Measurements from ENCODE around the gene RALBP1.
"Not testable (repeated sequence)": the region's sequence is repeated elsewhere in the genome, so short reads cannot be mapped to it uniquely, and the experiment has no call there.

Gene RALBP1

GRCh38 chr18:9474983-9475642 is at the start of gene RALBP1:
Gene RALBP1 (plus strand): TSS chr18:9475513. CDS start chr18:9513046, 37,533 bp downstream.
- DNase-seq (ENCODE audit: low spot score): peak; percentile 100

GRCh38 chr18:9426753-9427152 is 48.6 kb upstream of the RALBP1 start:
- DNase-seq (ENCODE audit: low spot score): no peak

DNA sequence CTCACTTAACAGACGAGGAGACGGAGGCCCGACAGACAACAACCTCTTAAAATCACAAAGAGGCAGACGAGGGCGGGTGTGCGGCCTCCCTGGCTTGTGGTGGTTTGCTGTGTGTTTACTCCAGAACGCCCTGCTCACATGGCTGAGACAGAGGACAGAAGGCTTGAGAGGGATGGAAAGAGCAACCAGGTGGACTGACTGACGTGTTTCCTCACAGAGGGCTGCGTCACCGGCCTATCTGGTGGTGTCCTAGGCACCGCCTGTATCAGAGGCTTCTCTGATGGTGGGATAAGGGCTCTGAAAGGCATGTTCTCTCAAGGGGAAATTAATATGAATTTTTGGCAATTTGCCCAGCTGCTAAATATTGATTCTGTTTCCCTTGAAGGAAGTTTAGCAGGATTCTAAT is 47.0 kb upstream of the RALBP1 start:
- no peak for DNase-seq (ENCODE audit: low spot score)

DNA sequence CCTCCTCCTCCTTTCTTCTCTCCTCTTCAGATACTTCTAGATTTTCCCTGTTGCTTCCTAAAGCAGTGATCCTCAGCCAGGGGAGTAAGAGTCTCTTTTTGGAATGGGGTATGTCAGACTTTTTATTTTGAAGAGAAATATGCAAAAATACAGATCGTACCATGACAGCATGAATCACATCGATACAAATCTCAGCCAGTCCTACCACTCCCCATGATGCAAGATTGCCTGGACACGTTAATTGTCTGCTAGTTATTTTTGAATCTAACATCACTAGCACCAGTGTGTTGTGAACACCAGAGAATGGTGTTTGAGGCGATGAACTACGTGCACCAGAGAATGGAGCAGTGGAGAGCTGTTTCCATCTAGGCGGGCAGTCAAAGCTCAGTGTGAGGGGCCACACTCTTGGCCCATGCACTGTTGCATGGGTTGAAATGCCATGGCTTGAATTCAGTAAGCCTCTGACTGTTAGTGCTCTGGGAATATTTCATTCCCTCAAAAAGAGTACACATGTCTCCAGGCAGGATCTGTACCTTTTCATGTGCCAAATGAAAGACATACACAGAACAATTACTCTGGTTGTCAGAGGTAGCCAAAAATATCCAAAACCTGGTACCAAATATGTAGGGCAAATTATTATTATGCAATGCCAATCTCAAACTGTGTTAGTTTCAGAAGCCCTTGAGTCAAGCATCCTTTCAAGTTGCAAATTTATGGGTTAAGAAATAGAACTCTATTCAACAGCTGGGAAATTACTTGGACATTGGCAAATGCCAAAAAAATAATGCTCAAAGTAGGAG is 46.3 kb upstream of the RALBP1 start:
- DNase-seq (ENCODE audit: low spot score): no peak

GRCh38 chr18:9429662-9429993 is 45.7 kb upstream of the RALBP1 start:
- no peak for DNase-seq (ENCODE audit: low spot score)

DNA sequence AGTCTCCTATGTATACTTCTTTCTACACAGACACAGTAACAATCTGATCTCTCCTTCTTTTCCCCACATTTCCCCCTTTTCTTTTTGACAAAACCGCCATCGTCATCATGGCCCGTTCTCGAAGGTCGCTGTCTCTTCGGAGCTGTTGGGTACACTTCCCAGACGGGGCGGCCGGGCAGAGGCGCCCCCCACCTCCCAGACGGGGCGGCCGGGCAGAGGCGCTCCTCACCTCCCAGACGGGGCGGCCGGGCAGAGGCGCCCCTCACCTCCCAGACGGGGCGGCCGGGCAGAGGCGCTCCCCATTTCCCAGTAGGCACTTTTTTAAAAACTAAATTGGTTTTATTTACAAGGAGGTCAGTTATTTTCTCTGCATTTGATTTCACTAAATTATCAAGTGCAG is 45.0 kb upstream of the RALBP1 start:
- not testable (repeated sequence) for DNase-seq (ENCODE audit: low spot score)

DNA sequence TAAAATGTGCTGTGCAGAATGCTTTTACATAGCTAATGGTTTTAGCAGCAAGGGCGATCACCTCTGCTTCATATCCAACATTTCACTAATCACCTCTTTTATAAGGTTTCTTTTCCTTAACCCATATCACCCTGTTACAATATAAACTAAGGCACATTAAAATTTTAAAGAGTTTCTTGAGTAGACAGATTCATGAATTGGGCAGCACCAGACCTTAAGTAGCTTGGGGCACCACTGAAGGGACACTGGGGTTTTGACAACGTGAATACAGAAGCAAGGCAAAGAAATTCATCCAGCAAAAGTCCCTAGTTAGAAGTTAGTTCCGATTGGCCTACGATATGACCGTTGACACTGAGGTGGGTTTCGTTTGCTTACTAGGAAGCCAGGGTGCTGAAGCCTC is 44.0 kb upstream of the RALBP1 start:
- DNase-seq (ENCODE audit: low spot score): no peak

GRCh38 chr18:9433122-9433521 is 42.2 kb upstream of the RALBP1 start:
- DNase-seq (ENCODE audit: low spot score): not testable (repeated sequence)

- peak; percentile 77 for DNase-seq (ENCODE audit: low spot score)
Measured at GRCh38 chr18:9433671-9434121, 41.6 kb upstream of the RALBP1 start.

DNA sequence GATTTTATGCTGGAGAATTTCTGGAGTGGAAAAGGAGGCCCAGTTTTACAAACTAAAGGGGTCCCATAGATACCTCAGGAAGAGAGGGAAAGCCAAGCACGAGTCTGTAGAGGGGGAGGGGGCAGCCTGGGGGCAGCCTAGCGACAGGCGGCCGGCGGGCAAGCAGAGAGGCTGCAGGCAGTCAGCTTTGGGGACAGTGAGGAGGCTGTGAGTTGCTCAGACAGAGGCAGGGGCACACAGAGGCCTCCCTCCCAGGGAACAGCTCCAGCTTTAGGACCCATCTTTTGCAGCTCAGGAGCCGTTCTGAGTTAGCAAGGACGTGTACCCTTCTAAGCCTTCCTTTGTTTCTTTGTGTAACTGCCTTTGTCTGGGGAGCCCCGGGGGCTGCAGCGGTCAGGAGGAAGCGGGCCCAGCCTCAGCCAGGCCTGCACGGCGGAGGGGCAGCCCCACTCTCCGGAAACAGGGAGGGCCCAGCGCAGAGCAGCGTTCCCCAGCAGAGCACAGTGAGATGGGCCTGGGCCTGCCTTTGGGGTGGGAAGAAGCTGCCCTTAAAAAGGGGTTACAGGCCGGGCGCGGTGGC is 41.1 kb upstream of the RALBP1 start:
- peak; percentile 56 for DNase-seq (ENCODE audit: low spot score)

- no peak for DNase-seq (ENCODE audit: low spot score)
Measured at GRCh38 chr18:9435041-9435440, 40.3 kb upstream of the RALBP1 start.

DNA sequence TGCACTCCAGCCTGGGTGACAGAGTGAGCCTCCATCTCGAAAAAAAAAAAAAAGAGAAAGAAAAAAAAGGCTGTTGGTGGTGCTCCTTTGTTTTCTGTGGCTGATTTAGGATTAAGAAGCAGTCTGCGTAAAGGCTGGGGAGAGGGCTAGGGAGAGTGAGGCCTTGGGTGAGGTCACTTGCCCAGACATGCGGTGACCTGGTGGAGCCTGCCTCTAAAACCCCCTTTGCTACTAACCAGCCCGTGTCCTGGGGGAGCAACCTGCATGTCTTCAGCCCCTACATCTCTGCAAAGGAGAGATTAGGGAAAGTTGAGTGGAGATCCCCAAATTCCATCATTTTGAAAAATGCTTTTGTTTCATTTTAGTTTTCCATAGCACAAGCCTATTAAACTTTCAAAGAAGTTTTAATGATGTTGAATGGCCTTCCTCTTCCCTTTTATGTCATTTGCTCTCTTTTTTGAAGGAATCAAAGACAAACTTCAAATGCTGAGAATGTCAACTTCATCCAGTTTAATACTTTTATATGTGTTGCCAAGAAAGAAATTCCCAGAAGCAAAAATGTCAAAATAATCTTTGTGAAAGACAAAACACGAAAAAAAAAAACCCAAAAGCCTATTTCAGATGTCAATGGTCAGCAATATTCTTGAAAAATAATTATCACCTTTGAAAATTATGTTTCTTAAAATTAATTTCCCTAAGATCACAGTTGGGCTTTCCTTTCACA is 38.9 kb upstream of the RALBP1 start:
- DNase-seq (ENCODE audit: low spot score): no peak

DNA sequence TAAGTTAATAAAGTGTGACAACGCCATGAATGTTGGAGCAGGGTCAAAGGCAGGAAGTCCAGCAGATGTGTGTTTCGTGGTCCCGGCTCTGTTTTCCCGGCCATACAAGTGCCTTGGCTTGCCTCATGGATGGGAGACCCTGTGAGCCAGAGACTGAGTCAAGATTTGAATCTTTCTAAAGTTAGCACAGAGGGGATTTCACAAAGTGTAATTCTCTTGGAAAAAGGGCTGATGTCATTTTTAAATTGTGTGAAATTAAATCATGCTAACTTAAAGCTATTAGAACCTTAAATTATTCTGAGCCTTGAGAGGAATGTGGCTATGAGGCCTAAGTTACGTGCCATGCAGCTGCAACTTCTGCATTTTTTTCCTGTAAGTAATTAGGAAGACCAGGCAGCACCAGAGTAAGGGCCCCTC is 38.3 kb upstream of the RALBP1 start:
- no peak for DNase-seq (ENCODE audit: low spot score)

- DNase-seq (ENCODE audit: low spot score): no peak
Measured at GRCh38 chr18:9437672-9438071, 37.6 kb upstream of the RALBP1 start.

GRCh38 chr18:9441061-9441460 is 34.3 kb upstream of the RALBP1 start:
- DNase-seq (ENCODE audit: low spot score): no peak

GRCh38 chr18:9444549-9444948 is 30.8 kb upstream of the RALBP1 start:
- no peak for DNase-seq (ENCODE audit: low spot score)

GRCh38 chr18:9446839-9447238 is 28.5 kb upstream of the RALBP1 start:
- no peak for DNase-seq (ENCODE audit: low spot score)

GRCh38 chr18:9447334-9447733 is 28.0 kb upstream of the RALBP1 start:
- DNase-seq (ENCODE audit: low spot score): no peak

DNA sequence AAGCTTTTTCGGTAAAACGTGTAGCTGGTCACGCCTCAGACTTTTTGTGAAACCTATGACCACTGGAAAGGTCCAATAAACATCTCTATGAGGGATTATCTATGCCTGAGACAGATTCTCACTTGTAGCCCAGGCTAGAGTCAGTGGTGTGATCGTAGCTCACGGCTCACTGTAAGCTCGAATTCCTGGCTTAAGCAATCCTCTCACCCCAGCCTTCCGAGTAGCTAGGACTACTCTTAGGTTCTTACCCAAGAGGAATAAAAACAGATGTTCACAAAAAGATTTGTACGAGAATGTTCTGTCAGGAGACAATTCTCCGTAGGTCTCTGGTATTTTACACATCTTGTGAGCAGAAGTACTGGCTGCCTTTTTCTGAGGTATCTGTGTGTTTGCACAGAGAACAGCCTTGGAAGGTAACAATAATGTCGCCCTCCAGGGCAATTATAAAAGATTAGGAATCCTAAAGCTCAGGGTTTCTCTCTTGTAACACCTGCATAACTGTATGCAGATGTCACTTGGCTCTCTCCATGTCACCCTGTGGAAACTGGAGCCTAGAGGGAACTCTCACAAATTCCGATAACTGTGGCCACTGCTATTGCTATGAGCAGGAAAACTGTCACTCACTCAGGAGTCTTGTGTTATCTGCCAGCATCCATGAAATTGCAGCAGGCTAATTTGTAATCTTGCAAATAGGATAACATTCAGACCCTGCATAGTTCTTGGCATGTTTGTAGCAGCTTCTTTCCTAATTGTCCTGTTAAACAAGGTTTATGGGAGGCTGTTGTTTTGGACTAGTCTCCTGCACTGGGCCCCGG is 25.5 kb upstream of the RALBP1 start:
- no peak for DNase-seq (ENCODE audit: low spot score)

GRCh38 chr18:9450920-9451319 is 24.4 kb upstream of the RALBP1 start:
- not testable (repeated sequence) for DNase-seq (ENCODE audit: low spot score)

GRCh38 chr18:9453283-9453682 is 22.0 kb upstream of the RALBP1 start:
- DNase-seq (ENCODE audit: low spot score): no peak
